Activated CD4-positive, alpha-beta memory T cell treated with anti-CD3 and anti-CD28 coated beads, Interleukin-2, amount 10 ng/mL, durations not matched to agents 7 days and 5 days (primary cell): Measurements from ENCODE around the gene SLC19A2. TPM values are rescaled to one million over a fixed set of nuclear protein-coding genes. Genes with fewer than 3 reads are reported as not detected.

Experiments
- CTCF ChIA-PET: fragments of 350-600 bp; sonication (Branson Sonifier 250); formaldehyde crosslinking; loops from one replicate; lab custom pipeline; 2021; ENCODE audit warnings: antibody characterized with exemption, inconsistent platforms; lab: Charles Lee
- POLR2A ChIA-PET: fragments of 350-600 bp; sonication (Branson Sonifier 250); formaldehyde crosslinking; loops from one replicate; lab custom pipeline; 2021; ENCODE audit warnings: antibody characterized with exemption; lab: Charles Lee
- DNase-seq: peaks from one replicate; pipeline ENCODE4 v3.0.0-alpha.2; 2020
- H3K27ac Mint-ChIP-seq: one replicate; pipeline ENCODE4 v1.8.0; 2021; ENCODE audit warnings: mild to moderate bottlenecking, mixed read lengths
- H3K27me3 Mint-ChIP-seq: one replicate; pipeline ENCODE4 v1.8.0; 2021; ENCODE audit warnings: mixed read lengths
- H3K36me3 Mint-ChIP-seq: one replicate; pipeline ENCODE4 v1.8.0; 2021; ENCODE audit warnings: low read depth, mixed read lengths
- H3K4me1 Mint-ChIP-seq: one replicate; pipeline ENCODE4 v1.8.0; 2021; ENCODE audit warnings: mixed read lengths
- H3K4me3 Mint-ChIP-seq: one replicate; pipeline ENCODE4 v1.8.0; 2021; ENCODE audit warnings: mild to moderate bottlenecking, mixed read lengths
- H3K9me3 Mint-ChIP-seq: one replicate; pipeline ENCODE4 v1.8.0; 2021; ENCODE audit warnings: mixed read lengths
- total RNA-seq, 2 experiments: library from RNA; stranded (reverse); gene quantifications; one replicate each; pipeline ENCODE4 v1.2.3, GENCODE V29; 2021

The SLC19A2 gene
- total RNA-seq, 2 experiments from 2014 or later, result 6.7 to 6.8 TPM

DNA sequence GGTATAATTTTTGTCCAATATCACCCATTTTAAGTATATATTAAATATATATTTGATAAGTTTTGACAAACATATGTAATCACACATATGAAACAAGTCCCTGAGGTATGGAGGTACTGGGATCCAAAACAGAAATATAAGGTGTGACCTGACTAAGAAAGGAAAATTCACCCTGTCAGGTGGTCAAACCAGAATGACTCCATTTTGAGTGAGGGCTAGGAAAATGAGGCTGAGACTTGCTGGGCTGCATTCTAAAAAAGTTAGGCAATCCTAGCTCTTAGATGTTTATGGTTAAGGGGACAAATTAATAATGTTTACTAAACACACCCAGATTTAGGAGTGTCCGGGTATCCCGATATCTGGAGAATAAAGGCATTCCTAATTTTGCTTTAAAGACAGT is 11.6 kb upstream of the SLC19A2 start:
- Mint-ChIP-seq H3K27ac (no peak overlapping the region), H3K9me3 (peaks cover 19% of the 10 kb centered on the region), H3K4me3 (no peak overlapping the region), H3K27me3 (no peaks in the 10 kb centered on the region), H3K36me3 (peaks cover 18% of the 10 kb centered on the region), H3K4me1 (peaks cover 14% of the 10 kb centered on the region)
- POLR2A ChIA-PET, result no interaction called here
- DNase-seq, result no peak
- CTCF ChIA-PET, result interaction anchor here (0.6 to 1.5 kb wide), 3 partner anchors 10 to 1009 kb away, joined by 3 to 5 read pairs (median 3); no protein-coding TSS in a partner anchor

DNA sequence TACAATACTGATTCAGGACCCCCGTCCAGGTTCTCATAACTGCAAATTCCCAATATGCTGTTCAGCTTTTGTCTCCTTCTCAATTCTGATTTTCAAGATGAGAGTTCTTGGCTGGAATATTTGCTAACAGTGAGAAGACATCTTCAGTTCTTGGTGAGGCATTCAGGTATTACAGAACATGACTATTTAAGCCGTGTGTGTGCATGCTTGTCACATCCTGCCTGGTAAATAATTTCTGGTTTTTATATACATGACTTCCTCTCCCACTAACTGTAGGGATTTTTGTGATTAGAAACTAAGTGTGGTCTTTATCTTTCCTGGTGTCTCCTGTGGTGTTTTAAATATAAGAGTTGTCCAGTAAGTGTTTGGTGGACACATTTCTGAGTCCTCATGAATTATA is 10.2 kb upstream of the SLC19A2 start:
- peaks cover 19% of the 10 kb centered on the region for H3K9me3 Mint-ChIP-seq
- no peak overlapping the region for H3K4me3 Mint-ChIP-seq
- H3K36me3 Mint-ChIP-seq, result peaks cover 18% of the 10 kb centered on the region
- H3K27ac Mint-ChIP-seq, result no peak overlapping the region
- H3K4me1 Mint-ChIP-seq, result peaks cover 26% of the 10 kb centered on the region
- DNase-seq, result no peak
- CTCF ChIA-PET, result interaction anchor here (1.5 kb wide), 1 partner anchor 892 kb away, joined by 3 read pairs; no protein-coding TSS in a partner anchor
- no peaks in the 10 kb centered on the region for H3K27me3 Mint-ChIP-seq
- POLR2A ChIA-PET, result interaction anchor here (1.0 kb wide), 1 partner anchor 13 kb away, joined by 3 read pairs; no protein-coding TSS in a partner anchor

DNA sequence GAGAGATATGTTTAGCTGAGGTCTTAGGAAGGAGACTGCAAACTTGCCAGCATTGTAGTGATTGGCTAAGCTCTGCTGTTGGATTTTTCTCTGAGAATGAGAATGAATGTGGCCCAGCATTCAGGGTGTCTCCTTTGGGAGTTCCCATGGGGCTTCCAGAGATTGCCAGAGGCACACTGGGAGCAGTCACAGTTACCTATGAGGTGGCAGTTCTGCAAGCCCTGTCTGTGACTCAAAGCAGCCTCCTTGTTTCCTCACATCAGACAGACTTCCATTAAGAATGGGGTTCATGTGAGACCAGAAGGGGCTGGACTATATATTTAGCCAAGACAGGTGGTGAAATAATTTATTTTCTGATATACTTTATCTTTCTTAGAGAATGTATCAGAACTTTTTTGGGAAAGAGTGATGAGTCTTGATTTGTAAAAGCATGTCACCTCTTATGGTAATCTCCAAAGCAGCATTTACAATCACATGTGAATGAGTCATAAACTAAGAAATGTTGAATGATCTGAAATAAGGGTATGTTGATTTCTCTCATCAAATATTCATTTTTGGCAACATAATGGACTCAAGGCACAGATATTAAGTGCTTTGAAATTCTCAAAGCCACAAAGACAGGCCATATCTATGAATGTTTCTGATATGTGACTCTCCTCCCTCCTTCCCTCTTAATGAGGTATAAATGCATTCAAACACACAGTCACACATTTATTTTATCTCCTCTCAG is 9.5 kb upstream of the SLC19A2 start:
- Mint-ChIP-seq H3K27ac (no peak overlapping the region), H3K36me3 (peaks cover 15% of the 10 kb centered on the region), H3K4me3 (no peak overlapping the region), H3K9me3 (peaks cover 17% of the 10 kb centered on the region), H3K4me1 (peaks cover 27% of the 10 kb centered on the region), H3K27me3 (no peaks in the 10 kb centered on the region)
- ChIA-PET CTCF (no interaction called here), POLR2A (interaction anchor here (1.0 kb wide), 1 partner anchor 13 kb away, joined by 3 read pairs; no protein-coding TSS in a partner anchor)
- DNase-seq, result no peak

DNA sequence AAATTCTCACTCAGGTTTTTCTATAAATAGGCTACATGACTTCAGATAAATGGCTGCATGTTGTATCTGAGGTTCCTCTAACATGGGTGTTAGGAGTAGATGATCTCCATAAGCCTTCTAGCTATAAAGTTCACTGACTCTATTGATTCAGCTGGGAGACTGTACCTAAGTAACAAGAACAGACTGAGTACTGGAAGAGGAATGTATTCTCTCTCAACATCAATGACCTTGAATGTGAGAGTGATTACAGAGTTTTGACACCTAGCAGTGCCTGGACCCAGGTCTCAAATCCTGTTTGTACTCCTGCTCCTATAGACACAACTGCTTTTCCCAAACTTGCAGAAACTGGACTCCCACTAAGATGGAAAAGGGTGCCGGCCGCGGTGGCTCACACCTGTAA is 8.6 kb upstream of the SLC19A2 start:
- H3K36me3 Mint-ChIP-seq, result peaks cover 10% of the 10 kb centered on the region
- ChIA-PET POLR2A (no interaction called here), CTCF (no interaction called here)
- no peak overlapping the region for H3K4me3 Mint-ChIP-seq
- peaks cover 12% of the 10 kb centered on the region for H3K9me3 Mint-ChIP-seq
- H3K27me3 Mint-ChIP-seq, result no peaks in the 10 kb centered on the region
- no peak for DNase-seq
- no peak overlapping the region for H3K27ac Mint-ChIP-seq
- peaks cover 28% of the 10 kb centered on the region for H3K4me1 Mint-ChIP-seq

DNA sequence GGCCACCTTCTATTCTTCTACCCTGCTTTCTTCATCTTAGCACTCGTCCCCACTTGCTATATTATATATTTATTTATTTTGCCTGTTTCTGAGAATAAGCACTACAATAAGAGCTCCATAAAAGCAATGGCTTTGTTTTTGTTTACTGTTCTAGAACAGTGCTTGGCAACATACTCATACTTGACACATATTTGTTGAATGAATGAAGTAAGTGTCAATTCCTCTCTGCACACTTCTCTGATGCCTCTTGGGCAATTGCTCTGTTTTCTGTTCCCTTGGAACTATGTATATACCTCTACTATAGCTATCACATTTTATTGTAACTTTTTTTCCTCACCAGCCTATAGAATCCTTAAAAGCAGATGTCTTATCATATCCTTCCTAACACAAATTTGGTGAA is 7.5 kb upstream of the SLC19A2 start:
- H3K36me3 Mint-ChIP-seq, result peaks cover 5% of the 10 kb centered on the region
- peaks cover 6% of the 10 kb centered on the region for H3K9me3 Mint-ChIP-seq
- no peak overlapping the region for H3K4me3 Mint-ChIP-seq
- no peak overlapping the region for H3K27ac Mint-ChIP-seq
- CTCF ChIA-PET, result no interaction called here
- H3K4me1 Mint-ChIP-seq, result peaks cover 31% of the 10 kb centered on the region
- H3K27me3 Mint-ChIP-seq, result no peaks in the 10 kb centered on the region
- POLR2A ChIA-PET, result no interaction called here
- no peak for DNase-seq

DNA sequence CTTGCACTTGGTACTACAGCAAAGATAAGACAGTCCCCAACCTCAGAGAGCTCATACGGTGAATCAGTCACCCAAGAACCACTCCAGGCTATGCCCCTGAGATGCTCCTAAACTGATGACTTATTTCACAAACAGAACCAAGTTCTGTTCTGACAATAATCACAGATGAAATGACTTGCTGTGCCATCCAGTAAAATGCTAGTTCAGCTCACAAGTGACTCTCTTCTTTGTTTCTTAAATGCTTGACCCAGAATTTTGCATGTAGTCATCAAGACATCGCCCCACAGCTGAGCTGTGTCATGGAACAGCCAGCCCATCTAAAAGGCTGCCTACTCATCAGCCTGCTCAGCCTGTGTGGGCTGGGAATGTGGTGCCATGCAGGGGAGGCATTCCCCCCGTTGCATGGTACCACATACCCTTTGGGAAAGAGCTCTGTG is 6.1 kb upstream of the SLC19A2 start:
- H3K27me3 Mint-ChIP-seq, result no peaks in the 10 kb centered on the region
- H3K4me3 Mint-ChIP-seq, result no peak overlapping the region
- ChIA-PET CTCF (interaction anchor here (0.8 kb wide), 1 partner anchor 220 kb away, joined by 3 read pairs; no protein-coding TSS in a partner anchor), POLR2A (interaction anchor here (0.8 to 1.2 kb wide), 2 partner anchors 18 to 303 kb away, joined by 4 read pairs; partner anchors contain the start of gene METTL18)
- H3K36me3 Mint-ChIP-seq, result no peaks in the 10 kb centered on the region
- peak; percentile 24 for DNase-seq
- peaks cover 41% of the 10 kb centered on the region for H3K4me1 Mint-ChIP-seq
- no peaks in the 10 kb centered on the region for H3K9me3 Mint-ChIP-seq
- peak overlapping the region; percentile 11 for H3K27ac Mint-ChIP-seq

DNA sequence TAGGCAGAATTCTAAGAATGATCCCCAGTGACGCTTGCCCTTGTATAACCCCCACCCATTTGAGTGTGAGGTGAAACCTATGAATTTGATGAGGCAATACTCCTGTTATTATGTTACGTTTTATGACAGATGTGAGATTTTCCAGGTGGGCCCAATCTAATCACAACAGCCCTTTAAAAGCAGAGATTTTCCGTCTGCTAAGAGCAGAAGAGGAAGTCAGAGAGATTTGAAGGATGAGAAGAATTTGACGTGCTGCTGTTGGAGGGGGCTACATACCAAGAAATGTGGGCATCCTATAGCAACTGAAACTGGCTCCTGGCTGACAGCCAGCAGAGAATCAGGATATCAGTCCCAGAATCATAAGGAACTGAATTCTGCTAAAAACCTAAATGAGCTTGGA is 2.4 kb upstream of the SLC19A2 start:
- Mint-ChIP-seq H3K9me3 (no peaks in the 10 kb centered on the region), H3K4me1 (peaks cover 59% of the 10 kb centered on the region), H3K36me3 (peaks cover 3% of the 10 kb centered on the region), H3K27ac (no peak overlapping the region), H3K4me3 (no peak overlapping the region), H3K27me3 (no peaks in the 10 kb centered on the region)
- DNase-seq, result no peak
- POLR2A ChIA-PET, result no interaction called here
- CTCF ChIA-PET, result no interaction called here

DNA sequence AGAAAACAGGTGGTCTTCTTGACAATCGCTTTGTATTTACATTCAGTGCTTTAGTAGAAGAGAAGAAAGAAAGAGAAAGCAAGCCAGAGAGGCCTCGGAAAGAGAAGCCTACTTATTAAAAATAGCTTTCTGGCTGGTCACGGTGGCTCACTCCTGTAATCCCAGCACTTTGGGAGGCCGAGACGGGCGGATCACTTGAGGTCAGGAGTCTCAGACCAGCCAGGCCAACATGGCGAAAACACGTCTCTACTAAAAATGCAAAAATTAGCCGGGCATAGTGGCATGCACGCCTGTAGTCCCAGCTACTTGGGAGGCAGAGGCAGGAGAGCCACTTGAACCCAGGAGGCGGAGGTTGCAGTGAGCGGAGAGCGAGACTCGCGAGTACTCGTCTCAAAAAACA is 1.8 kb upstream of the SLC19A2 start:
- Mint-ChIP-seq H3K4me3 (no peak overlapping the region), H3K27me3 (no peaks in the 10 kb centered on the region), H3K36me3 (peaks cover 3% of the 10 kb centered on the region), H3K9me3 (no peaks in the 10 kb centered on the region), H3K4me1 (peaks cover 63% of the 10 kb centered on the region), H3K27ac (no peak overlapping the region)
- ChIA-PET POLR2A (no interaction called here), CTCF (interaction anchor here (0.9 kb wide), 1 partner anchor 9 kb away, joined by 3 read pairs; no protein-coding TSS in a partner anchor)
- DNase-seq, result no peak

DNA sequence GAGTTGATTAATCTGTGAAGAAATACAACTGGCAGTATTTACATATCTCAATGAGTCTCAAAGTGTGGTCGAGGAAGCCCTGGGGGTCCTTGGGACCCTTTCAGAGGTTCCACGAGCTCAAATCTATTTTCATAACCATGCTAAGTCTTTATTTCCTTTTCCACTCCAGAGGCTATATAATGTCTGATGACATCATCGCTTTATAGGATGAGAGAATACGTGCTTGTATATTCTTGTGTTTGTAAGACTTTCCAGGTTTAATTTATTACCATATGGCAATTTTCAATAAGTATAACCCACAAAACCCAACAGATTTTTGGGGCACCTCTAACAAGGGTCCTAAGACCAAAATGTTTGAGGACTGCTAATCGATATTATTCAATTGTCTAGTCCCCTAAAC is 1.4 kb upstream of the SLC19A2 start:
- CTCF ChIA-PET, result interaction anchor here (0.9 to 1.2 kb wide), 2 partner anchors 10 to 207 kb away, joined by 3 read pairs; no protein-coding TSS in a partner anchor
- peaks cover 60% of the 10 kb centered on the region for H3K4me1 Mint-ChIP-seq
- POLR2A ChIA-PET, result interaction anchor here (1.6 kb wide), 1 partner anchor 125 kb away, joined by 3 read pairs; no protein-coding TSS in a partner anchor
- no peaks in the 10 kb centered on the region for H3K9me3 Mint-ChIP-seq
- no peaks in the 10 kb centered on the region for H3K27me3 Mint-ChIP-seq
- H3K27ac Mint-ChIP-seq, result no peak overlapping the region
- no peak for DNase-seq
- H3K4me3 Mint-ChIP-seq, result peak overlapping the region; percentile 88
- peaks cover 3% of the 10 kb centered on the region for H3K36me3 Mint-ChIP-seq

DNA sequence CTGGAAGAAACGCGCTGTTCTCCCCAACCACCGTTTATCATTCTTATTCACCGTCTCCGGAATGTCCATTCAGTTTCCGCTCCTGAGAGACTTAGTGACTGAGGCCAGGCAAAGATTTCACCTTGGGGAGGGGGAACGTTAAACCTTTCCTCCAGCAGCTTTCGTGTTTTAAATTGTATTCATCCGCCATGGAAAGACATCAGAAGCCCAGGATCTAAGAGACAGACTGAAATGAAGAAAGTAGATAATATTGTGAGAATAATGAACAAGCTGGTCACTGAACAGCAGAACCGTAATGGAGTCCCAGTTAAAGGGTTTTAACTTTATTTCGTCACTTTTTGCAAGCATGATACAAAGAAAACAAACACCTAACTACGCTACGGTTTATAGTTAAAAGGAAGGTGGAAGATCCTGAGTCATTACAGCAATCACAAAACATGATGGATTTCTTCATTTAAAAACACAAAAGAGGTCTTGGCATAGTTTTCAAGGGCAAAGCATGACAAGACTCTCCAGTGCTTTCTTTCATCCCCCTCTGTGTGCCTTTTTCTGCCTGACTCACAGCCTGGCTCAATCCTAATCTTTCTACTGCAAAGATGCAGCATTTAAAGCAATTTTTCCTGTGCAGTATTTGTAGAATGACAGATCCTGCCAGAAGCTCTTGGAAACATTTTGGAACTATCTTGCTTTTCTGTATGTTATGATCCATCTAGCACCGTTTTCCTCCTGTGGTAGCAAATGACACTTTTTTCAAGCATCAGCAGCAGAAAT is 722 bp upstream of the SLC19A2 start:
- CTCF ChIA-PET, result interaction anchor here (0.7 to 1.2 kb wide), 3 partner anchors 10 to 208 kb away, joined by 3 read pairs; no protein-coding TSS in a partner anchor

DNA sequence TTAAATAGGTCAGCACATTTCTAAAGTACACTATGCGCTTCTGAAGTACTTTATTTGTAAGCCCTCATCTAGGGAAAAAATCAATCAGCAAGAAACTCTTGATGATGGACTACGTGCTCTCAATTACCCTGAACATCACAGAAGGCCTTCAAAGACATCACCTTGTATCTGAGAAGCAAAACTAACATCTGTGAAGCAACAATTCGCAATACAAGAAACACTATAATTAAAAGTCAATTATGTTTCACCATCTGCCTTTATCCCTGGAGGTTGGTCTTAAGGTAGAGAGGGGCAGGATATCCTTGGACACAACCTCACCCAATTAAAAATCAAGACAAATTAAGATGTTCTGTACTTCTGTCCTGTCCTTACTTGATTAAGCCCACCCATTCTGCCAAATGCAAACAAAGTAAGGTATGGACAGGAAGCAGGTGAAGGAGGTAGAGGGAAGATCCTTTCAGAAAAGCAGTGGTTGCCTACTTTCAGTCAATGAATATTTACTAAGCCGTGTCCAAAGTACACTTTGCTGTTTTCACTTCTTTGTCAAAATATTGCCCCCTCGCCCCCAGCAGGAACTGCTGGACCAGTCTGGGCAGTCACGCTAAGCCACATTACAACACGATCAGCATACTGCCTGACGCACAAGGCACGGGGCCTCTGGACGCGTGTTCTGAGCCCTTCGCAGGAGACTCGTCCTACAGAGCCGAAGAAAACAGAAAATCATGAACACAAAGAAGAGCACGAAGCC is 887 bp downstream of the SLC19A2 start:
- Mint-ChIP-seq H3K9me3 (no peaks in the 10 kb centered on the region), H3K36me3 (peaks cover 3% of the 10 kb centered on the region), H3K4me3 (peak overlapping the region; percentile 88), H3K27me3 (no peaks in the 10 kb centered on the region), H3K4me1 (peaks cover 53% of the 10 kb centered on the region), H3K27ac (peak overlapping the region; percentile 73)
- ChIA-PET CTCF (no interaction called here), POLR2A (interaction anchor here (1.0 to 1.3 kb wide), 2 partner anchors 61 to 117 kb away, joined by 3 to 7 read pairs; partner anchors contain the start of genes BLZF1 and NME7)
- peak; percentile 47 for DNase-seq

More for the DNA sequence above, 722 bp upstream of the SLC19A2 start:
- peaks cover 54% of the 10 kb centered on the region for H3K4me1 Mint-ChIP-seq
- peak overlapping the region; percentile 88 for H3K4me3 Mint-ChIP-seq
- POLR2A ChIA-PET, result interaction anchor here (0.7 to 1.6 kb wide), 4 partner anchors 60 to 124 kb away, joined by 3 to 7 read pairs (median 3); partner anchors contain the start of genes BLZF1, F5 and NME7
- DNase-seq, result no peak
- peaks cover 3% of the 10 kb centered on the region for H3K36me3 Mint-ChIP-seq
- H3K27ac Mint-ChIP-seq, result peak overlapping the region; percentile 79
- no peaks in the 10 kb centered on the region for H3K27me3 Mint-ChIP-seq
- H3K9me3 Mint-ChIP-seq, result no peaks in the 10 kb centered on the region

DNA sequence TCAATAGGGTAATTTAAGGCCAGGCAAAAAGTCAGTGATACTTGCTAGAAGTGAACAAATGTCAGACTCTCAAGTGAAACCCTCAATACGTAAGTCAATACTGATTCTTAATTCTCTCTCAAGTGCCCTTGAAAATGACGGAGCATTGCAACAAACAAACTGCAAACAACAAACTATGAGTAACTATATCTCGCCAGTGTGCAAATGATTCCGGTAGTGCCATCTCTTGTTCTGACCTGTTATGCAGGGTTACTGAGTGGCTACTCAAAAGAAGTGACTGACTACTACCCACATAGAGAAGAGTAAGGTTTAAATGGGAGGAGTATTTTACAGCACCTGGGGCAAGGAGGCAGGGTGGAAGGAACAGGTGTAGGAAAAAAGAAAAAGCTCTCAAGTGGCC is 1.6 kb downstream of the SLC19A2 start:
- ChIA-PET CTCF (no interaction called here), POLR2A (no interaction called here)
- Mint-ChIP-seq H3K9me3 (no peaks in the 10 kb centered on the region), H3K27ac (no peak overlapping the region), H3K4me3 (peak overlapping the region; percentile 57), H3K4me1 (peaks cover 49% of the 10 kb centered on the region), H3K36me3 (peaks cover 3% of the 10 kb centered on the region), H3K27me3 (no peaks in the 10 kb centered on the region)
- DNase-seq, result no peak
